HL-60 (cell line): Measurements from ENCODE around the gene TBCD.

ENCODE experiments used
- POLR2AphosphoS5 ChIP-seq: IDR thresholded peaks from 2 replicates; pipeline ENCODE4 v1.6.1; 2012; ENCODE audit warnings: low read depth
- TF ChIP-seq, protein P1 (sequence below): IDR thresholded peaks from one replicate; pipeline ENCODE4 v1.5.1; 2011; ENCODE audit warnings: low read length, control low read depth, inconsistent platforms; ENCODE audit not compliant: insufficient read depth
- TF ChIP-seq, protein P2 (sequence below): IDR thresholded peaks from 2 replicates; pipeline ENCODE4 v1.6.1; 2012; ENCODE audit warnings: low read depth; ENCODE audit not compliant: insufficient replicate concordance

DNA sequence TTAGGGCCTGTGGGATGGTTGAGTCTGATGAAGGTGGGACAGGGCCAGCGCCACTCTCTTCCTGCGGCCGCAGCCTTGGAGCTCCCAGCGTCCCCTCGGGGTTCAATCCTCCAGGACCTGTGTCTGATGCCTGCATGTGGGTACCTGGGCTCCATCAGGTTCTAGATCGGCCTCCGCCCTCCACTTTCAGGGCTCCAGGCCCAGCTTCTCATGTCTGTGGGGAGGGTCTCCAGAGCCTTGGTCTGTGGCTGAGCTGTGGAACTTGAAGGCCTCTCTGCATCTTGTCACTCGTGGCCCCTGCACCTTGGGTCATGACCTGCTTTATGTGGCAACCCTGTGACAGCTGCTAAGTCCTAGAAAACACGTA lies 177.8 kb downstream of the TBCD start:
- TF ChIP-seq, protein P1, sequence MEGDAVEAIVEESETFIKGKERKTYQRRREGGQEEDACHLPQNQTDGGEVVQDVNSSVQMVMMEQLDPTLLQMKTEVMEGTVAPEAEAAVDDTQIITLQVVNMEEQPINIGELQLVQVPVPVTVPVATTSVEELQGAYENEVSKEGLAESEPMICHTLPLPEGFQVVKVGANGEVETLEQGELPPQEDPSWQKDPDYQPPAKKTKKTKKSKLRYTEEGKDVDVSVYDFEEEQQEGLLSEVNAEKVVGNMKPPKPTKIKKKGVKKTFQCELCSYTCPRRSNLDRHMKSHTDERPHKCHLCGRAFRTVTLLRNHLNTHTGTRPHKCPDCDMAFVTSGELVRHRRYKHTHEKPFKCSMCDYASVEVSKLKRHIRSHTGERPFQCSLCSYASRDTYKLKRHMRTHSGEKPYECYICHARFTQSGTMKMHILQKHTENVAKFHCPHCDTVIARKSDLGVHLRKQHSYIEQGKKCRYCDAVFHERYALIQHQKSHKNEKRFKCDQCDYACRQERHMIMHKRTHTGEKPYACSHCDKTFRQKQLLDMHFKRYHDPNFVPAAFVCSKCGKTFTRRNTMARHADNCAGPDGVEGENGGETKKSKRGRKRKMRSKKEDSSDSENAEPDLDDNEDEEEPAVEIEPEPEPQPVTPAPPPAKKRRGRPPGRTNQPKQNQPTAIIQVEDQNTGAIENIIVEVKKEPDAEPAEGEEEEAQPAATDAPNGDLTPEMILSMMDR, result no peak
- TF ChIP-seq, protein P2, sequence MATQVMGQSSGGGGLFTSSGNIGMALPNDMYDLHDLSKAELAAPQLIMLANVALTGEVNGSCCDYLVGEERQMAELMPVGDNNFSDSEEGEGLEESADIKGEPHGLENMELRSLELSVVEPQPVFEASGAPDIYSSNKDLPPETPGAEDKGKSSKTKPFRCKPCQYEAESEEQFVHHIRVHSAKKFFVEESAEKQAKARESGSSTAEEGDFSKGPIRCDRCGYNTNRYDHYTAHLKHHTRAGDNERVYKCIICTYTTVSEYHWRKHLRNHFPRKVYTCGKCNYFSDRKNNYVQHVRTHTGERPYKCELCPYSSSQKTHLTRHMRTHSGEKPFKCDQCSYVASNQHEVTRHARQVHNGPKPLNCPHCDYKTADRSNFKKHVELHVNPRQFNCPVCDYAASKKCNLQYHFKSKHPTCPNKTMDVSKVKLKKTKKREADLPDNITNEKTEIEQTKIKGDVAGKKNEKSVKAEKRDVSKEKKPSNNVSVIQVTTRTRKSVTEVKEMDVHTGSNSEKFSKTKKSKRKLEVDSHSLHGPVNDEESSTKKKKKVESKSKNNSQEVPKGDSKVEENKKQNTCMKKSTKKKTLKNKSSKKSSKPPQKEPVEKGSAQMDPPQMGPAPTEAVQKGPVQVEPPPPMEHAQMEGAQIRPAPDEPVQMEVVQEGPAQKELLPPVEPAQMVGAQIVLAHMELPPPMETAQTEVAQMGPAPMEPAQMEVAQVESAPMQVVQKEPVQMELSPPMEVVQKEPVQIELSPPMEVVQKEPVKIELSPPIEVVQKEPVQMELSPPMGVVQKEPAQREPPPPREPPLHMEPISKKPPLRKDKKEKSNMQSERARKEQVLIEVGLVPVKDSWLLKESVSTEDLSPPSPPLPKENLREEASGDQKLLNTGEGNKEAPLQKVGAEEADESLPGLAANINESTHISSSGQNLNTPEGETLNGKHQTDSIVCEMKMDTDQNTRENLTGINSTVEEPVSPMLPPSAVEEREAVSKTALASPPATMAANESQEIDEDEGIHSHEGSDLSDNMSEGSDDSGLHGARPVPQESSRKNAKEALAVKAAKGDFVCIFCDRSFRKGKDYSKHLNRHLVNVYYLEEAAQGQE, result no peak
- TF ChIP-seq POLR2AphosphoS5, result no peak
